ENCODE data around the gene C3orf70.

C3orf70 gene

GRCh38 chr3:185046164-185046515 lies 106.7 kb downstream of the C3orf70 start:
- Histone ChIP-seq H3K79me2 (ENCODE audit: low read length) (no peaks in the 10 kb centered on the region), H3K4me2 (ENCODE audit: low read length) (no peak overlapping the region), H3K36me3 (replicated peaks; ENCODE audit: low read depth, low read length) (no peaks in the 10 kb centered on the region), H3K4me1 (ENCODE audit: low read length) (peaks cover 10% of the 10 kb centered on the region), H3K27me3 (ENCODE audit: low read depth, low read length) (no peaks in the 10 kb centered on the region), H3K27ac (ENCODE audit: low read length) (no peak overlapping the region), H2AFZ (ENCODE audit: low read depth, low read length) (no peak overlapping the region), H3K9ac (ENCODE audit: low read length) (no peak overlapping the region), H3K9me3 (ENCODE audit: insufficient read depth, low read length) (no peaks in the 10 kb centered on the region), H4K20me1 (ENCODE audit: insufficient read depth, low read length) (no peaks in the 10 kb centered on the region), H3K4me3 (ENCODE audit: low read length) (no peak overlapping the region)
- TF ChIP-seq EZH2phosphoT487 (IDR thresholded peaks at IDR 0.05; ENCODE audit: low read depth): no peak
- no peak for TF ChIP-seq CTCF (IDR thresholded peaks at IDR 0.05; ENCODE audit: low read depth, low read length)

GRCh38 chr3:185042312-185043050 lies 110.4 kb downstream of the C3orf70 start:
- Histone ChIP-seq H4K20me1 (ENCODE audit: insufficient read depth, low read length) (no peaks in the 10 kb centered on the region), H3K4me3 (ENCODE audit: low read length) (no peak overlapping the region), H3K4me1 (ENCODE audit: low read length) (peaks cover 10% of the 10 kb centered on the region), H3K36me3 (replicated peaks; ENCODE audit: low read depth, low read length) (no peaks in the 10 kb centered on the region), H3K27ac (ENCODE audit: low read length) (no peak overlapping the region), H3K79me2 (ENCODE audit: low read length) (no peaks in the 10 kb centered on the region), H3K4me2 (ENCODE audit: low read length) (no peak overlapping the region), H2AFZ (ENCODE audit: low read depth, low read length) (no peak overlapping the region), H3K27me3 (ENCODE audit: low read depth, low read length) (no peaks in the 10 kb centered on the region), H3K9me3 (ENCODE audit: insufficient read depth, low read length) (no peaks in the 10 kb centered on the region), H3K9ac (ENCODE audit: low read length) (no peak overlapping the region)
- TF ChIP-seq CTCF (IDR thresholded peaks at IDR 0.05; ENCODE audit: low read depth, low read length) (no peak), EZH2phosphoT487 (IDR thresholded peaks at IDR 0.05; ENCODE audit: low read depth) (no peak)

- TF ChIP-seq CTCF (IDR thresholded peaks at IDR 0.05; ENCODE audit: low read depth, low read length) (no peak), EZH2phosphoT487 (IDR thresholded peaks at IDR 0.05; ENCODE audit: low read depth) (no peak)
- Histone ChIP-seq H3K27ac (ENCODE audit: low read length) (no peak overlapping the region), H3K79me2 (ENCODE audit: low read length) (no peaks in the 10 kb centered on the region), H3K4me2 (ENCODE audit: low read length) (no peak overlapping the region), H3K9me3 (ENCODE audit: insufficient read depth, low read length) (peaks cover 4% of the 10 kb centered on the region; the same call in 1 of the 2 replicates), H3K36me3 (replicated peaks; ENCODE audit: low read depth, low read length) (no peaks in the 10 kb centered on the region), H4K20me1 (ENCODE audit: insufficient read depth, low read length) (no peaks in the 10 kb centered on the region), H3K4me3 (ENCODE audit: low read length) (no peak overlapping the region), H3K4me1 (ENCODE audit: low read length) (peaks cover 10% of the 10 kb centered on the region), H3K9ac (ENCODE audit: low read length) (no peak overlapping the region), H3K27me3 (ENCODE audit: low read depth, low read length) (no peaks in the 10 kb centered on the region), H2AFZ (ENCODE audit: low read depth, low read length) (no peak overlapping the region)
Measured at GRCh38 chr3:185041540-185041939, 111.3 kb downstream of the C3orf70 start.

GRCh38 chr3:185040425-185040824 lies 112.4 kb downstream of the C3orf70 start:
- H3K4me2 ChIP-seq (ENCODE audit: low read length): no peak overlapping the region
- H3K27me3 ChIP-seq (ENCODE audit: low read depth, low read length): no peaks in the 10 kb centered on the region
- H3K27ac ChIP-seq (ENCODE audit: low read length): no peak overlapping the region
- no peak overlapping the region for H3K4me3 ChIP-seq (ENCODE audit: low read length)
- H2AFZ ChIP-seq (ENCODE audit: low read depth, low read length): no peak overlapping the region
- H3K9ac ChIP-seq (ENCODE audit: low read length): no peak overlapping the region
- peaks cover 4% of the 10 kb centered on the region; the same call in 1 of the 2 replicates for H3K9me3 ChIP-seq (ENCODE audit: insufficient read depth, low read length)
- H4K20me1 ChIP-seq (ENCODE audit: insufficient read depth, low read length): no peaks in the 10 kb centered on the region
- H3K36me3 ChIP-seq (replicated peaks; ENCODE audit: low read depth, low read length): no peaks in the 10 kb centered on the region
- no peaks in the 10 kb centered on the region for H3K79me2 ChIP-seq (ENCODE audit: low read length)
- TF ChIP-seq EZH2phosphoT487 (IDR thresholded peaks at IDR 0.05; ENCODE audit: low read depth): no peak
- TF ChIP-seq CTCF (IDR thresholded peaks at IDR 0.05; ENCODE audit: low read depth, low read length): no peak
- peaks cover 5% of the 10 kb centered on the region for H3K4me1 ChIP-seq (ENCODE audit: low read length)
